ENCODE results near the gene QSOX1. TPM values are rescaled to one million over a fixed set of nuclear protein-coding genes. Genes with fewer than 3 reads are reported as not detected.

The QSOX1 gene
- total RNA-seq, 1 experiment from 2014 or later, result 192 TPM

- Histone ChIP-seq H3K4me1 (ENCODE audit: insufficient read depth, low read length) (no peaks in the 10 kb centered on the region), H3K9me2 (replicated peaks; ENCODE audit: low read length) (no peaks in the 10 kb centered on the region), H3K36me3 (ENCODE audit: low read depth, low read length) (peaks cover 52% of the 10 kb centered on the region), H3K9ac (ENCODE audit: low read length) (no peak overlapping the region), H4K20me1 (ENCODE audit: low read length) (no peaks in the 10 kb centered on the region), H3K79me2 (ENCODE audit: low read length) (no peaks in the 10 kb centered on the region), H3F3A (ENCODE audit: low read length, unreplicated experiment) (no peaks in the 10 kb centered on the region), H3K27ac (ENCODE audit: low read length) (no peak overlapping the region), H3K27me3 (ENCODE audit: low read length) (no peaks in the 10 kb centered on the region), H3K4me2 (ENCODE audit: low read length) (no peak overlapping the region), H3K4me3 (ENCODE audit: low read length) (no peak overlapping the region), H2AFZ (ENCODE audit: low read length) (no peak overlapping the region), H3K9me3 (ENCODE audit: low read length) (no peaks in the 10 kb centered on the region)
- no TSS peak for BruUV-seq (replicated peaks)
- CTCF ChIA-PET, result no interaction called here
- no peak for TF ChIP-seq CTCF (conservative IDR thresholded peaks at IDR 0.05; ENCODE audit: low read depth, low read length)
- no peak for TF ChIP-seq EZH2 (IDR thresholded peaks at IDR 0.05; ENCODE audit: low read length, unreplicated experiment)
- TF ChIP-seq EZH2phosphoT487 (IDR thresholded peaks at IDR 0.05; ENCODE audit: borderline replicate concordance, low read length), result no peak
- ATAC-seq (peak; percentile 11; the same call in 1 of the 2 replicates), DNase-seq (no peak)
- intact Hi-C loops (cut with micrococcal nuclease), result no loop called here
- POLR2A ChIA-PET (ENCODE audit: unreplicated experiment), result no interaction called here
These were observed 33.0 kb downstream of the QSOX1 start for GRCh38 chr1:180187626-180188025.

- intact Hi-C loops (cut with micrococcal nuclease), result no loop called here
- no peak overlapping the region for H3K4me3 ChIP-seq (ENCODE audit: low read length)
- no peak overlapping the region for H3K27ac ChIP-seq (ENCODE audit: low read length)
- no peak overlapping the region for H3K9ac ChIP-seq (ENCODE audit: low read length)
- peaks cover 52% of the 10 kb centered on the region for H3K36me3 ChIP-seq (ENCODE audit: low read depth, low read length)
- H3F3A ChIP-seq (ENCODE audit: low read length, unreplicated experiment), result no peaks in the 10 kb centered on the region
- H3K4me1 ChIP-seq (ENCODE audit: insufficient read depth, low read length), result no peaks in the 10 kb centered on the region
- no peaks in the 10 kb centered on the region for H3K27me3 ChIP-seq (ENCODE audit: low read length)
- DNase-seq (peak; percentile 49), ATAC-seq (peak; percentile 73)
- TF ChIP-seq CTCF (conservative IDR thresholded peaks at IDR 0.05; ENCODE audit: low read depth, low read length), result peak; percentile 69
- TF ChIP-seq EZH2 (IDR thresholded peaks at IDR 0.05; ENCODE audit: low read length, unreplicated experiment), result no peak
- TF ChIP-seq EZH2phosphoT487 (IDR thresholded peaks at IDR 0.05; ENCODE audit: borderline replicate concordance, low read length), result no peak
- no peak overlapping the region for H2AFZ ChIP-seq (ENCODE audit: low read length)
- ChIA-PET CTCF (interaction anchor here (0.6 kb wide), 1 partner anchor 11 kb away, joined by 3 read pairs; no protein-coding TSS in a partner anchor), POLR2A (ENCODE audit: unreplicated experiment) (no interaction called here)
- H4K20me1 ChIP-seq (ENCODE audit: low read length), result no peaks in the 10 kb centered on the region
- H3K9me2 ChIP-seq (replicated peaks; ENCODE audit: low read length), result no peaks in the 10 kb centered on the region
- no peak overlapping the region for H3K4me2 ChIP-seq (ENCODE audit: low read length)
- no TSS peak for BruUV-seq (replicated peaks)
- no peaks in the 10 kb centered on the region for H3K9me3 ChIP-seq (ENCODE audit: low read length)
- no peaks in the 10 kb centered on the region for H3K79me2 ChIP-seq (ENCODE audit: low read length)
These were observed 33.4 kb downstream of the QSOX1 start for GRCh38 chr1:180188091-180188506.

GRCh38 chr1:180188684-180189175 lies 34.1 kb downstream of the QSOX1 start:
- Histone ChIP-seq H3F3A (ENCODE audit: low read length, unreplicated experiment) (no peaks in the 10 kb centered on the region), H4K20me1 (ENCODE audit: low read length) (no peaks in the 10 kb centered on the region), H3K4me1 (ENCODE audit: insufficient read depth, low read length) (no peaks in the 10 kb centered on the region), H3K27me3 (ENCODE audit: low read length) (no peaks in the 10 kb centered on the region), H3K79me2 (ENCODE audit: low read length) (no peaks in the 10 kb centered on the region), H2AFZ (ENCODE audit: low read length) (no peak overlapping the region), H3K4me3 (ENCODE audit: low read length) (no peak overlapping the region), H3K4me2 (ENCODE audit: low read length) (no peak overlapping the region), H3K9me2 (replicated peaks; ENCODE audit: low read length) (no peaks in the 10 kb centered on the region), H3K36me3 (ENCODE audit: low read depth, low read length) (peaks cover 52% of the 10 kb centered on the region), H3K9me3 (ENCODE audit: low read length) (no peaks in the 10 kb centered on the region), H3K9ac (ENCODE audit: low read length) (no peak overlapping the region), H3K27ac (ENCODE audit: low read length) (no peak overlapping the region)
- ATAC-seq (no peak), DNase-seq (no peak)
- ChIA-PET CTCF (interaction anchor here (0.6 kb wide), 1 partner anchor 12 kb away, joined by 3 read pairs; no protein-coding TSS in a partner anchor), POLR2A (ENCODE audit: unreplicated experiment) (no interaction called here)
- no TSS peak for BruUV-seq (replicated peaks)
- intact Hi-C loops (cut with micrococcal nuclease), result no loop called here
- TF ChIP-seq EZH2 (IDR thresholded peaks at IDR 0.05; ENCODE audit: low read length, unreplicated experiment) (no peak), CTCF (conservative IDR thresholded peaks at IDR 0.05; ENCODE audit: low read depth, low read length) (no peak), EZH2phosphoT487 (IDR thresholded peaks at IDR 0.05; ENCODE audit: borderline replicate concordance, low read length) (no peak)

Measured in PC-3 (cell line).